Measurements from ENCODE around the gene ARHGEF38.

- TF ChIP-seq CTCF (IDR thresholded peaks at IDR 0.05; ENCODE audit: low read depth, low read length, missing input control) (no peak), RXRA (IDR thresholded peaks at IDR 0.05) (peak in 1 of 2 donors; percentile 12), YY1 (IDR thresholded peaks at IDR 0.05) (no peak), TAF1 (conservative IDR thresholded peaks at IDR 0.05) (no peak), FOXA1 (IDR thresholded peaks at IDR 0.05) (no peak), ZBTB33 (IDR thresholded peaks at IDR 0.05) (no peak)
Measured at GRCh38 chr4:105556206-105556605, 3.8 kb downstream of the ARHGEF38 start.

Data from liver (tissue), 3 donors.